ENCODE results near the gene HNRNPCL2. TPM values are rescaled to one million over a fixed set of nuclear protein-coding genes. Genes with fewer than 3 reads are reported as not detected.
"Not testable (repeated sequence)": the region's sequence is repeated elsewhere in the genome, so short reads cannot be mapped to it uniquely, and the experiment has no call there.

The HNRNPCL2 gene
- total RNA-seq: not detected in 2 replicates

DNA sequence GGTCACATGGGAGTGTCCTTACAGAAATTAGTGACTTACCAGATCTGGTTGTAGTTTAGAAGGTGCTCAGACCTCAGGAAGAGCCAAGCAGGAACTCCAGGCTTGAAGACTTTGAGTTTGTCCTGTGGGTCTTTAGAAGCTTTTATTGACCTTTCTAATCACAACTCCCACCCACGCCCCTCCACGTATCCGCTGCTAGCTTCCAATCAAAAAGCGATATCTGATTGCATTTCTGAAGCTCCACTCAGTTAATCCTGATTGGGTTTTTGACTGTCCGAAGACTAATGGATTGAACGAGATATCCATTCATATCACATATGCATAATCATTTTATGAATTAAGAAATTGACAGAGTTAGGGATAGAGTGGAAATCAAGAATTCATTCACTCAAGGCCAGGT, at the start of gene HNRNPCL2:
Gene HNRNPCL2 (minus strand): TSS at position 101 of the 400 bp plus-strand sequence. CDS start 454 bp downstream, outside the sequence.
- not testable (repeated sequence) for DNase-seq (ENCODE audit: low read depth); H3K4me3 ChIP-seq (ENCODE audit: low read depth, low read length)

GRCh38 chr1:13165531-13165930, 48.9 kb upstream of the HNRNPCL2 start, which contains the start of gene HNRNPCL4:
Gene HNRNPCL4, minus strand, starts transcription at chr1:13165631. Its CDS starts 164 bp downstream, at chr1:13165467.
- not testable (repeated sequence) for DNase-seq (ENCODE audit: low read depth); H3K4me3 ChIP-seq (ENCODE audit: low read depth, low read length)

- not testable (repeated sequence) for DNase-seq (ENCODE audit: low read depth); H3K4me3 ChIP-seq (ENCODE audit: low read depth, low read length)
Observed at GRCh38 chr1:13155909-13156308, 39.3 kb upstream of the HNRNPCL2 start, which contains the start of gene PRAMEF26. Gene PRAMEF26, minus strand, starts transcription at chr1:13156009. Its CDS starts 2,914 bp downstream, at chr1:13153095.

DNA sequence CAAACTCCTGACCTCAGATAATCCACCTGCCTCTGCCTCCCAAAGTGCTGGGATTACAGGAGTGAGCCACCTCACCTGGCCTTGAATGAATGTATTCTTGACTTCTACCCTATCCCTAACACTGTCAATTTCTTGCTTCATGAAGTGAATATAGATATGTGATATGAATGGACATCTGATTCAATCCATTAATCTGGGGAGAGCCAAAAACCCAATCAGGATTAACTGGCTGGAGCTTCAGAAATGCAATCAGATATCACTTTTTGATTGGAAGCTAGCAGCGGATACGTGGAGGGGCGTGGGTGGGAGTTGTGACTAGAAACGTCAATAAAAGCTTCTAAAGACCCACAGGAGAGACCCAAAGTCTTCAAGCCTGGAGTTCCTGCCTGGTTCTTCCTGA, 46.2 kb downstream of the HNRNPCL2 start, which contains the start of gene PRAMEF25:
Gene PRAMEF25 (plus strand): TSS at position 301 of the 400 bp plus-strand sequence. CDS start 2,920 bp downstream, outside the sequence.
- DNase-seq (ENCODE audit: low read depth); H3K4me3 ChIP-seq (ENCODE audit: low read depth, low read length): not testable (repeated sequence)

Other genes with a start within 250 kb of the HNRNPCL2 start
- not detected in 2 replicates for gene PRAMEF4, start 230.7 kb downstream of the HNRNPCL2 start, total RNA-seq
- gene PRAMEF10, start 218.6 kb downstream of the HNRNPCL2 start, total RNA-seq: not detected in 2 replicates
- not detected in 2 replicates for gene PRAMEF7, start 200.2 kb downstream of the HNRNPCL2 start, total RNA-seq
- gene PRAMEF6, start 169.3 kb downstream of the HNRNPCL2 start, total RNA-seq: not detected in 2 replicates
- gene PRAMEF27, start 60.3 kb downstream of the HNRNPCL2 start, total RNA-seq: not detected in 2 replicates
- gene HNRNPCL3, start 56.1 kb downstream of the HNRNPCL2 start, total RNA-seq: not detected in 2 replicates
- gene PRAMEF25, start 46.1 kb downstream of the HNRNPCL2 start, total RNA-seq: not detected in 2 replicates
- not detected in 2 replicates for gene PRAMEF26, start 39.2 kb upstream of the HNRNPCL2 start, total RNA-seq
- not detected in 2 replicates for gene HNRNPCL4, start 48.8 kb upstream of the HNRNPCL2 start, total RNA-seq
- gene PRAMEF9, start 55.0 kb upstream of the HNRNPCL2 start, total RNA-seq: not detected in 2 replicates
- not detected in 2 replicates for gene PRAMEF13, start 84.6 kb upstream of the HNRNPCL2 start, total RNA-seq
- not detected in 2 replicates for gene PRAMEF18, start 109.3 kb upstream of the HNRNPCL2 start, total RNA-seq
- not detected in 2 replicates for gene PRAMEF5, start 137.3 kb upstream of the HNRNPCL2 start, total RNA-seq
- gene PRAMEF8, start 168.3 kb upstream of the HNRNPCL2 start, total RNA-seq: not detected in 2 replicates
- gene PRAMEF33, start 186.7 kb upstream of the HNRNPCL2 start, total RNA-seq: not detected in 2 replicates
- gene PRAMEF15, start 198.7 kb upstream of the HNRNPCL2 start, total RNA-seq: not detected in 2 replicates
- not detected in 2 replicates for gene PRAMEF14, start 230.3 kb upstream of the HNRNPCL2 start, total RNA-seq